ENCODE data around the gene PLB1. TPM values are rescaled to one million over a fixed set of nuclear protein-coding genes. Genes with fewer than 3 reads are reported as not detected.
A peak's percentile ranks its signal among the peaks of the same experiment; 100 is the strongest.

Gene PLB1
- total and polyA plus RNA-seq, 9 of the 15 experiments (the other 6 are each of a cell fraction or from before 2014, with no cell fraction given) = 0.01 to 0.09 (median 0.07) TPM; not detected in 2

DNA sequence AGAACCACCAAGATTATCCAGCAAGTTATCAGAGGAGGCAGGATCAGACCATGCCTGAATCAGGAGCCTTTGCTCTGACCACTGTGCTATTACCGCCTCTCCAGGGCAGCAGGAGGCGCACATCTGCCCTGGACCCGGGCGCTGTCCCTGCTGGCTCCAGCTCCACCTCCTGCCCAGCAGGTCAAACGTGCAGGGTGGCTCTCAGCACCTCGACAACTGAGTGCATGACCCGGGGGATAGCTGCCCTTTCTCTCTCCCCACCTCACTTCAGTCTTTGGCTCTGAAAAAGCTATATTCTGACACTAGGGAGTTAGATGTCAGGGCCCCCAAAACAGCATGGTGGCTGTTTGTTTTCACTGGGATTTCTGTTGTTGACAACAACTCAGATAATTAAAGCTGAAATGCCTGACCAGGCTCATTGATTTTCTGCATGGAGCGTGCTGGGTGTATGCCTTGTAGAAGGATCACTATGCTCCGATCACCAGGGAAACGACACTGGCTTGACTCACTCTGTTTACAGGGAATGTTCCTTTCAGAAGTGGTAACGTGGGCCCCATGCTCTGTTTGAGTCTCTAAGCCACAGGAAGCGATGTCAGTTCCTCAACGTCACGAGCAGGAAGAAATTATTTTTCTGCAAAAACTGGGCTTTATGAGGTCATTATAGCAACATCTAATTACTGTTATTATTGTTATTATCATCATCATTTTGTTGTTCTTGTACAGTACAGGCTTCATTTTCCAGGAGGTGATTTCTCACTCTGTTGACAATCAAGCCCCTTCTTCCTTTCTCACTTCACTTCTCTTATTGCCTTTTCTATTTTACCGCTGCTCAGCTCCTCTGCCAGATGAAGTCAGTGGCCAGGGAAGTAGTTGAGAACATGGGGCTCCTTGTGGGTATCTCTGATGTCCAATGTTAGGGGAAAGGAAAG, 125.6 kb downstream of the PLB1 start (continued):
- TF ChIP-seq DEAF1 (CRISPR knock-in tag; IDR thresholded peaks at IDR 0.05) (peak; percentile 83), CXXC5 (CRISPR knock-in tag; IDR thresholded peaks at IDR 0.05) (0 out of 2 replicates have a peak, but pooled peaks have one; percentile 38), THRAP3 (IDR thresholded peaks at IDR 0.05; ENCODE audit: borderline replicate concordance) (no peak), JUND (IDR thresholded peaks at IDR 0.05; ENCODE audit: borderline replicate concordance, low read depth, low read length) (0 out of 2 replicates have a peak, but pooled peaks have one; percentile 42), JUND (tag; IDR thresholded peaks at IDR 0.05; ENCODE audit: borderline replicate concordance, low read depth, low read length) (no peak; the same call in 2 of the 3 replicates), NR3C1 (CRISPR knock-in tag; IDR thresholded peaks at IDR 0.05) (no peak), ZNF347 (CRISPR knock-in tag; IDR thresholded peaks at IDR 0.05; ENCODE audit: low read depth) (no peak), CEBPG (CRISPR knock-in tag; IDR thresholded peaks at IDR 0.05) (0 out of 2 replicates have a peak, but pooled peaks have one; percentile 16), CEBPG (tag; conservative IDR thresholded peaks at IDR 0.05 in 1 of 2, IDR thresholded peaks at IDR 0.05 in 1 of 2) (no peak), SIN3B (IDR thresholded peaks at IDR 0.05; ENCODE audit: low read depth) (no peak), RFX1 (IDR thresholded peaks at IDR 0.05) (no peak), NBN (IDR thresholded peaks at IDR 0.05; ENCODE audit: low read depth) (0 out of 2 replicates have a peak, but pooled peaks have one; percentile 38), NRF1 (conservative IDR thresholded peaks at IDR 0.05 in 1 of 2, IDR thresholded peaks at IDR 0.05 in 1 of 2) (peak in 1 of 2 experiments; percentile 22; a peak in 1 of 4 replicates), DACH1 (IDR thresholded peaks at IDR 0.05; ENCODE audit: partially characterized antibody) (no peak), ESRRA (IDR thresholded peaks at IDR 0.05; ENCODE audit: borderline replicate concordance, low read depth) (peak; percentile 14; the same call in 1 of the 2 replicates), ZKSCAN1 (IDR thresholded peaks at IDR 0.05; ENCODE audit: low read depth, low read length) (peak; percentile 28; the same call in 1 of the 2 replicates), ZNF589 (CRISPR knock-in tag; IDR thresholded peaks at IDR 0.05; ENCODE audit: low read depth) (no peak; the same call in 1 of the 2 replicates), CC2D1A (IDR thresholded peaks at IDR 0.05) (no peak)
- TF ChIP-seq, protein P1, sequence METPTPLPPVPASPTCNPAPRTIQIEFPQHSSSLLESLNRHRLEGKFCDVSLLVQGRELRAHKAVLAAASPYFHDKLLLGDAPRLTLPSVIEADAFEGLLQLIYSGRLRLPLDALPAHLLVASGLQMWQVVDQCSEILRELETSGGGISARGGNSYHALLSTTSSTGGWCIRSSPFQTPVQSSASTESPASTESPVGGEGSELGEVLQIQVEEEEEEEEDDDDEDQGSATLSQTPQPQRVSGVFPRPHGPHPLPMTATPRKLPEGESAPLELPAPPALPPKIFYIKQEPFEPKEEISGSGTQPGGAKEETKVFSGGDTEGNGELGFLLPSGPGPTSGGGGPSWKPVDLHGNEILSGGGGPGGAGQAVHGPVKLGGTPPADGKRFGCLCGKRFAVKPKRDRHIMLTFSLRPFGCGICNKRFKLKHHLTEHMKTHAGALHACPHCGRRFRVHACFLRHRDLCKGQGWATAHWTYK (CRISPR knock-in tag; IDR thresholded peaks at IDR 0.05) = 0 out of 2 replicates have a peak, but pooled peaks have one; percentile 56
- TF ChIP-seq, protein P2, sequence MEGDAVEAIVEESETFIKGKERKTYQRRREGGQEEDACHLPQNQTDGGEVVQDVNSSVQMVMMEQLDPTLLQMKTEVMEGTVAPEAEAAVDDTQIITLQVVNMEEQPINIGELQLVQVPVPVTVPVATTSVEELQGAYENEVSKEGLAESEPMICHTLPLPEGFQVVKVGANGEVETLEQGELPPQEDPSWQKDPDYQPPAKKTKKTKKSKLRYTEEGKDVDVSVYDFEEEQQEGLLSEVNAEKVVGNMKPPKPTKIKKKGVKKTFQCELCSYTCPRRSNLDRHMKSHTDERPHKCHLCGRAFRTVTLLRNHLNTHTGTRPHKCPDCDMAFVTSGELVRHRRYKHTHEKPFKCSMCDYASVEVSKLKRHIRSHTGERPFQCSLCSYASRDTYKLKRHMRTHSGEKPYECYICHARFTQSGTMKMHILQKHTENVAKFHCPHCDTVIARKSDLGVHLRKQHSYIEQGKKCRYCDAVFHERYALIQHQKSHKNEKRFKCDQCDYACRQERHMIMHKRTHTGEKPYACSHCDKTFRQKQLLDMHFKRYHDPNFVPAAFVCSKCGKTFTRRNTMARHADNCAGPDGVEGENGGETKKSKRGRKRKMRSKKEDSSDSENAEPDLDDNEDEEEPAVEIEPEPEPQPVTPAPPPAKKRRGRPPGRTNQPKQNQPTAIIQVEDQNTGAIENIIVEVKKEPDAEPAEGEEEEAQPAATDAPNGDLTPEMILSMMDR (IDR thresholded peaks at IDR 0.05 in 2 of 3, conservative IDR thresholded peaks at IDR 0.05 in 1 of 3; ENCODE audit: insufficient read depth in 2 of 3, low read depth in 1 of 3, low read length in 3 of 3) = peak; percentile 78 to 97 (median 90)
- TF ChIP-seq, protein P3, sequence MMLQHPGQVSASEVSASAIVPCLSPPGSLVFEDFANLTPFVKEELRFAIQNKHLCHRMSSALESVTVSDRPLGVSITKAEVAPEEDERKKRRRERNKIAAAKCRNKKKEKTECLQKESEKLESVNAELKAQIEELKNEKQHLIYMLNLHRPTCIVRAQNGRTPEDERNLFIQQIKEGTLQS (IDR thresholded peaks at IDR 0.05) = no peak
- TF ChIP-seq, protein P3 (CRISPR knock-in tag; conservative IDR thresholded peaks at IDR 0.05) = no peak

Measured in K562 (cell line).